K562 (cell line): ENCODE data around the gene ERVFRD-1. TPM values are rescaled to one million over a fixed set of nuclear protein-coding genes. Genes with fewer than 3 reads are reported as not detected.

Experiments
- ATAC-seq: fragments of 200-7000 bp; cut with Tn5 transposase; 3 replicates; pipeline ENCODE4 v1.9.1; 2020; ENCODE audit warnings: moderate library complexity
- BruUV-seq: library from RNA; stranded (reverse); fragments of 400-500 nt; replicated peaks from 2 replicates; lab custom pipeline; 2021; lab: Mats Ljungman, UMichigan
- CTCF ChIA-PET: fragments of 300-600 bp; formaldehyde crosslinking; extraction: SDS; loops from one replicate; lab custom pipeline; 2021; ENCODE audit warnings: low intra/inter-chr PET ratio; lab: Yijun Ruan, JAX
- POLR2A ChIA-PET: fragments of 300-600, 350-650 bp; sonication (Branson Sonifier 250); formaldehyde crosslinking; extraction: SDS; loops from one replicate; lab custom pipeline; 2021; ENCODE audit warnings: antibody characterized with exemption, inconsistent platforms; lab: Yijun Ruan, JAX
- DNase-seq, 4 experiments: peaks; one replicate each; pipeline versions ENCODE4 v3.0.0 to v3.0.0-alpha.2; 2011 to 2018; ENCODE audit warnings: low spot score in 3 of 4, mixed read lengths in 3 of 4; ENCODE audit errors: extremely low read depth in 1 of 4
- FAIRE-seq: peaks from 2 replicates; lab custom pipeline; 2011; peaks lifted over from hg19 to GRCh38; lab: Jason Lieb, UNC
- H2AFZ ChIP-seq: 2 replicates; pipeline ENCODE4 v1.6.0; 2011; ENCODE audit warnings: low read depth, low read length, control low read depth, inconsistent platforms
- H3K27ac ChIP-seq: fragments of 200-600 bp; 3 replicates; pipeline ENCODE4 v1.8.0; 2011; ENCODE audit warnings: low read depth, mild to moderate bottlenecking, control low read depth, inconsistent platforms, low read length, moderate library complexity, mixed read lengths; ENCODE audit errors: extremely low read depth
- H3K27me3 ChIP-seq, 2 experiments: fragments of 300-600 bp in 1 of 2; 2 replicates in 1 of 2; 3 replicates in 1 of 2; pipeline versions ENCODE4 v1.6.0 to v1.8.0; 2011; ENCODE audit warnings: inconsistent platforms in 2 of 2, low read length in 2 of 2, mild to moderate bottlenecking in 1 of 2, mixed read lengths in 1 of 2, moderate library complexity in 1 of 2; ENCODE audit not compliant: control insufficient read depth in 2 of 2, insufficient read depth in 2 of 2
- H3K36me3 ChIP-seq: fragments of 300-600 bp; 3 replicates; pipeline ENCODE4 v1.8.0; 2011; ENCODE audit warnings: mild to moderate bottlenecking, low read length, inconsistent platforms; ENCODE audit not compliant: control insufficient read depth, insufficient read depth
- H3K4me1 ChIP-seq, 2 experiments: fragments of 200-600 bp in 1 of 2; replicated peaks in 1 of 2; 2 replicates in 1 of 2; 3 replicates in 1 of 2; pipeline versions ENCODE4 v1.5.1 to v1.8.0; 2011; ENCODE audit warnings: inconsistent platforms in 2 of 2, low read length in 2 of 2, mild to moderate bottlenecking in 1 of 2, mixed read lengths in 1 of 2, moderate library complexity in 1 of 2; ENCODE audit not compliant: control insufficient read depth in 2 of 2, insufficient read depth in 2 of 2
- H3K4me2 ChIP-seq: 2 replicates; pipeline ENCODE4 v1.6.1; 2011; ENCODE audit warnings: low read length, control low read depth, inconsistent platforms, mixed read lengths; ENCODE audit not compliant: insufficient read depth
- H3K4me3 ChIP-seq: fragments of 200-600 bp; sonication (generic), shearing (Covaris generic); 2 replicates; pipeline ENCODE4 v1.5.1; 2016; ENCODE audit warnings: control low read depth, inconsistent platforms
- H3K79me2 ChIP-seq: fragments of 200-600 bp; 3 replicates; pipeline ENCODE4 v1.8.0; 2011; ENCODE audit warnings: low read length, inconsistent platforms; ENCODE audit not compliant: control insufficient read depth, insufficient read depth
- H3K9ac ChIP-seq, 2 experiments: 2 replicates each; pipeline versions ENCODE4 v1.6.0 to v1.6.1; 2011; ENCODE audit warnings: low read depth in 2 of 2, low read length in 2 of 2, control low read depth in 1 of 2, inconsistent platforms in 1 of 2, mild to moderate bottlenecking in 1 of 2, mixed read lengths in 1 of 2; ENCODE audit not compliant: insufficient read depth in 1 of 2
- H3K9me1 ChIP-seq: one replicate; pipeline ENCODE4 v1.6.0; 2011; ENCODE audit warnings: inconsistent platforms, mild to moderate bottlenecking, low read length, moderate library complexity; ENCODE audit not compliant: control insufficient read depth, insufficient read depth
- H3K9me3 ChIP-seq: replicated peaks from 2 replicates; pipeline ENCODE4 v1.5.1; 2011; ENCODE audit warnings: low read depth, low read length, inconsistent platforms; ENCODE audit not compliant: control insufficient read depth, insufficient read depth
- H4K20me1 ChIP-seq: replicated peaks from 2 replicates; pipeline ENCODE4 v1.6.1; 2011; ENCODE audit warnings: low read length, inconsistent platforms, mixed read lengths; ENCODE audit not compliant: control insufficient read depth, insufficient read depth
- CBFA2T2 ChIP-seq: fragments of 450-650 bp; conservative IDR thresholded peaks from 2 replicates; pipeline ENCODE4 v1.6.1; 2017; ENCODE audit warnings: mild to moderate bottlenecking
- FIP1L1 ChIP-seq: fragments of 200-400 bp; formaldehyde crosslinking; IDR thresholded peaks from 2 replicates; pipeline ENCODE4 v1.6.1; 2018; ENCODE audit warnings: mild to moderate bottlenecking, low read depth, low read length; ENCODE audit not compliant: poor library complexity, severe bottlenecking
- KDM1A ChIP-seq, 2 experiments: fragments of 450-650 bp; IDR thresholded peaks; 2 replicates each; pipeline ENCODE4 v1.6.1; 2016; ENCODE audit warnings: mild to moderate bottlenecking in 2 of 2
- MCM2 ChIP-seq: fragments of 450-650 bp; IDR thresholded peaks from 2 replicates; pipeline ENCODE4 v1.6.1; 2017; ENCODE audit warnings: low read depth, mild to moderate bottlenecking
- NFRKB ChIP-seq: fragments of 450-650 bp; IDR thresholded peaks from 2 replicates; pipeline ENCODE4 v1.6.1; 2016; ENCODE audit warnings: low read depth
- RBFOX2 ChIP-seq: fragments of 200-400 bp; formaldehyde crosslinking; IDR thresholded peaks from 2 replicates; pipeline ENCODE4 v1.6.1; 2017; ENCODE audit warnings: low read depth, mild to moderate bottlenecking, low read length, moderate library complexity
- RBM22 ChIP-seq: fragments of 200-400 bp; formaldehyde crosslinking; IDR thresholded peaks from 2 replicates; pipeline ENCODE4 v1.6.1; 2018; ENCODE audit warnings: low read length, low read depth; ENCODE audit not compliant: poor library complexity, severe bottlenecking
- RBM34 ChIP-seq: fragments of 200-400 bp; formaldehyde crosslinking; IDR thresholded peaks from 2 replicates; pipeline ENCODE4 v1.6.1; 2018; ENCODE audit warnings: low read length, borderline replicate concordance; ENCODE audit not compliant: insufficient read depth
- TEAD4 ChIP-seq, 2 experiments: sonication (generic) in 1 of 2; formaldehyde crosslinking in 1 of 2; IDR thresholded peaks; 2 replicates each; pipeline versions ENCODE4 v1.6.1 to v1.8.0; 2012 to 2022; ENCODE audit warnings: borderline replicate concordance in 1 of 2, inconsistent platforms in 1 of 2, low read length in 1 of 2, mild to moderate bottlenecking in 1 of 2, missing genetic modification reagents in 1 of 2
- ZBED1 ChIP-seq: IDR thresholded peaks from 2 replicates; pipeline ENCODE4 v1.6.1; 2014
- ZKSCAN3 ChIP-seq: fragments of 250-450 bp; sonication (Bioruptor Pico); IDR thresholded peaks from 2 replicates; pipeline ENCODE4 v1.4.0; 2020
- ZNF324 ChIP-seq: fragments of 250-450 bp; sonication (Bioruptor Pico); IDR thresholded peaks from 2 replicates; pipeline ENCODE4 v1.4.0; 2020; ENCODE audit warnings: mild to moderate bottlenecking
- ZNF347 ChIP-seq: fragments of 450-650 bp; formaldehyde crosslinking; IDR thresholded peaks from 2 replicates; pipeline ENCODE4 v1.4.0; 2020; ENCODE audit warnings: low read depth, mild to moderate bottlenecking, moderate library complexity
- ZNF398 ChIP-seq: fragments of 250-450 bp; sonication (Bioruptor Pico); IDR thresholded peaks from 2 replicates; pipeline ENCODE4 v1.8.0; 2021; ENCODE audit warnings: moderate library complexity, mild to moderate bottlenecking, inconsistent platforms
- WGBS: fragments of 100-300 bp; shearing (Covaris generic); methylation state at CpG from one replicate; pipeline ENCODE4 v1.1.6; 2016; ENCODE audit warnings: low coverage, mixed read lengths; ENCODE audit not compliant: insufficient coverage; ENCODE audit errors: missing lambda C conversion rate; 5-methylcytosine and 5-hydroxymethylcytosine counted together
- in situ Hi-C: fragments of 300-500 bp; cut with MboI; formaldehyde crosslinking; loops from 4 replicates; pipeline ENCODE4 v1.15.0; 2018; ENCODE audit warnings: inconsistent platforms, mixed read lengths
- intact Hi-C: fragments of 100-400 bp; cut with micrococcal nuclease; formaldehyde crosslinking; loops from 2 replicates; pipeline ENCODE4 v1.14.2; 2022
- polyA plus RNA-seq, 8 experiments: library from polyadenylated mRNA; depleted of rRNA in 4 of 8; stranded (reverse) in 5 of 8; unstranded in 3 of 8; fragments of >200 nt; fragmentation: Nextera tagmentation in 2 of 8; fragmentation: Illumina TruSeq in 1 of 8; extraction: Ambion mirVana in 2 of 8; extraction: Trizol in 1 of 8; gene quantifications; 2 replicates each; pipeline versions ENCODE4 v1.2.1 to v1.2.3, GENCODE V29; 2011 to 2014; ENCODE audit warnings: inconsistent platforms in 1 of 8, missing spikeins in 1 of 8
- total RNA-seq, 7 experiments: library from RNA; depleted of rRNA in 6 of 7; stranded (reverse); fragments of >200 nt in 6 of 7; fragmentation: Illumina TruSeq in 2 of 7; extraction: Trizol in 2 of 7; gene quantifications; 2 replicates each; pipeline versions ENCODE4 v1.2.1 to v1.2.3, GENCODE V29; 2011 to 2021; ENCODE audit warnings: low replicate concordance in 1 of 7
- TF ChIP-seq, protein P1 (sequence below): fragments of 450-650 bp; conservative IDR thresholded peaks from 2 replicates; pipeline ENCODE4 v1.6.1; 2016; ENCODE audit warnings: missing genetic modification characterization, low read depth, mild to moderate bottlenecking, control low read depth, missing compliant biosample characterization
- TF ChIP-seq, protein P2 (sequence below), 2 experiments: fragments of 450-650 bp in 1 of 2; sonication (generic) in 1 of 2; formaldehyde crosslinking; conservative IDR thresholded peaks; 2 replicates each; pipeline versions ENCODE4 v1.4.0 to v1.8.1; 2020 to 2022; ENCODE audit warnings: mild to moderate bottlenecking in 1 of 2, missing genetic modification reagents in 1 of 2

The ERVFRD-1 gene
- total and polyA plus RNA-seq, 9 of the 15 experiments (the other 6 are each of a cell fraction or from before 2014, with no cell fraction given): 0.05 to 0.14 (median 0.09) TPM; not detected in 2

GRCh38 chr6:11120271-11121005, 8.9 kb upstream of the ERVFRD-1 start:
- H4K20me1 ChIP-seq: peaks cover 4% of the 10 kb centered on the region; the same call in 1 of the 2 replicates
- FAIRE-seq (no peak), ATAC-seq (peak; percentile 21), DNase-seq (no peak)
- no peak overlapping the region for H3K4me3 ChIP-seq
- ChIA-PET CTCF (no interaction called here), POLR2A (interaction anchor here (1.0 to 1.2 kb wide), 2 partner anchors 16 to 27 kb away, joined by 3 read pairs; partner anchors contain the start of gene SMIM13)
- intact Hi-C loops: no loop called here
- peaks cover 0 to 2% of the 10 kb centered on the region in 2 experiments; a peak in 2 of 5 replicates for H3K4me1 ChIP-seq
- no peak overlapping the region for H3K9ac ChIP-seq
- peaks cover 23% of the 10 kb centered on the region for H3K79me2 ChIP-seq
- H3K9me1 ChIP-seq: no peaks in the 10 kb centered on the region
- no peaks in the 10 kb centered on the region for H3K36me3 ChIP-seq
- no TSS peak for BruUV-seq
- H3K9me3 ChIP-seq: no peaks in the 10 kb centered on the region
- no peaks in the 10 kb centered on the region for H3K27me3 ChIP-seq
- WGBS: 19% methylated on average over 4 of the region's 4 CpGs
- H2AFZ ChIP-seq: no peak overlapping the region
- in situ Hi-C loops: no loop called here
- no peak overlapping the region for H3K4me2 ChIP-seq
- no peak overlapping the region for H3K27ac ChIP-seq
- no peak for TF ChIP-seq ZNF398 (CRISPR knock-in tag)
- TF ChIP-seq, protein P1, sequence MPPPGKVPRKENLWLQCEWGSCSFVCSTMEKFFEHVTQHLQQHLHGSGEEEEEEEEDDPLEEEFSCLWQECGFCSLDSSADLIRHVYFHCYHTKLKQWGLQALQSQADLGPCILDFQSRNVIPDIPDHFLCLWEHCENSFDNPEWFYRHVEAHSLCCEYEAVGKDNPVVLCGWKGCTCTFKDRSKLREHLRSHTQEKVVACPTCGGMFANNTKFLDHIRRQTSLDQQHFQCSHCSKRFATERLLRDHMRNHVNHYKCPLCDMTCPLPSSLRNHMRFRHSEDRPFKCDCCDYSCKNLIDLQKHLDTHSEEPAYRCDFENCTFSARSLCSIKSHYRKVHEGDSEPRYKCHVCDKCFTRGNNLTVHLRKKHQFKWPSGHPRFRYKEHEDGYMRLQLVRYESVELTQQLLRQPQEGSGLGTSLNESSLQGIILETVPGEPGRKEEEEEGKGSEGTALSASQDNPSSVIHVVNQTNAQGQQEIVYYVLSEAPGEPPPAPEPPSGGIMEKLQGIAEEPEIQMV: no peak
- TF ChIP-seq NFRKB: no peak
- TF ChIP-seq ZBED1: no peak
- no peak for TF ChIP-seq ZNF347
- TF ChIP-seq MCM2: no peak
- TF ChIP-seq ZNF324 (CRISPR knock-in tag): no peak
- TF ChIP-seq, protein P2, sequence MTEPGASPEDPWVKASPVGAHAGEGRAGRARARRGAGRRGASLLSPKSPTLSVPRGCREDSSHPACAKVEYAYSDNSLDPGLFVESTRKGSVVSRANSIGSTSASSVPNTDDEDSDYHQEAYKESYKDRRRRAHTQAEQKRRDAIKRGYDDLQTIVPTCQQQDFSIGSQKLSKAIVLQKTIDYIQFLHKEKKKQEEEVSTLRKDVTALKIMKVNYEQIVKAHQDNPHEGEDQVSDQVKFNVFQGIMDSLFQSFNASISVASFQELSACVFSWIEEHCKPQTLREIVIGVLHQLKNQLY (CRISPR knock-in tag; conservative IDR thresholded peaks at IDR 0.05): no peak
- peak; percentile 49; the same call in 1 of the 2 replicates for TF ChIP-seq TEAD4 (IDR thresholded peaks at IDR 0.05; ENCODE audit: low read length)
- no peak for TF ChIP-seq TEAD4 (CRISPR knock-in tag; IDR thresholded peaks at IDR 0.05; ENCODE audit: borderline replicate concordance)
- TF ChIP-seq CBFA2T2: peak; percentile 49
- no peak for TF ChIP-seq FIP1L1
- peak; percentile 70 to 79 for TF ChIP-seq KDM1A (IDR thresholded peaks at IDR 0.05)
- TF ChIP-seq RBM34: no peak
- TF ChIP-seq RBFOX2: no peak
- no peak for TF ChIP-seq ZKSCAN3
- no peak for TF ChIP-seq RBM22
